ENCODE data around the gene PET100. TPM values are rescaled to one million over a fixed set of nuclear protein-coding genes. Genes with fewer than 3 reads are reported as not detected.

Gene PET100
- polyA plus RNA-seq, 1 donor from 2014 or later: 105 TPM

- Histone ChIP-seq H3K9me2 (ENCODE audit: insufficient read depth, low read length) (no peaks in the 10 kb centered on the region), H3K79me2 (replicated peaks; ENCODE audit: insufficient read depth, low read length) (no peaks in the 10 kb centered on the region), H3K4me3 (ENCODE audit: low read length) (no peak within 1 kb of the TSS), H3K27me3 (ENCODE audit: insufficient read depth, low read depth, low read length) (peaks cover 13% of the 10 kb centered on the region), H3F3A (ENCODE audit: insufficient read depth, low read length, poor library complexity, severe bottlenecking) (no peaks in the 10 kb centered on the region), H4K20me1 (ENCODE audit: insufficient read depth) (no peaks in the 10 kb centered on the region), H2AFZ (ENCODE audit: low read depth, low read length) (no peak within 1 kb of the TSS), H3K27ac (ENCODE audit: low read length) (no peak within 1 kb of the TSS), H3K9ac (ENCODE audit: low read length) (no peak within 1 kb of the TSS), H3K36me3 (ENCODE audit: insufficient read depth, low read length) (no peaks in the 10 kb centered on the region), H3K9me3 (ENCODE audit: low read length) (no peaks in the 10 kb centered on the region), H3K4me2 (ENCODE audit: low read length) (no peak within 1 kb of the TSS)
- TF ChIP-seq TAF1 (IDR thresholded peaks at IDR 0.05; ENCODE audit: low read depth): no peak
- TF ChIP-seq EZH2 (IDR thresholded peaks at IDR 0.05; ENCODE audit: borderline replicate concordance, insufficient read depth, low read length, poor library complexity, severe bottlenecking): no peak
- TF ChIP-seq MXI1 (conservative IDR thresholded peaks at IDR 0.05; ENCODE audit: poor library complexity, severe bottlenecking): no peak
- no peak for TF ChIP-seq EP300 (conservative IDR thresholded peaks at IDR 0.05; ENCODE audit: poor library complexity, severe bottlenecking)
These were observed 39.2 kb downstream of the PET100 start, which contains the start of gene RETN for GRCh38 chr19:7668842-7669241. Gene RETN (plus strand): TSS chr19:7669049. CDS start chr19:7669327, 278 bp downstream.

GRCh38 chr19:7669641-7670040, 40.0 kb downstream of the PET100 start:
- Histone ChIP-seq H4K20me1 (ENCODE audit: insufficient read depth) (no peaks in the 10 kb centered on the region), H3K9me3 (ENCODE audit: low read length) (no peaks in the 10 kb centered on the region), H3K4me3 (ENCODE audit: low read length) (no peak overlapping the region), H3F3A (ENCODE audit: insufficient read depth, low read length, poor library complexity, severe bottlenecking) (no peaks in the 10 kb centered on the region), H3K27me3 (ENCODE audit: insufficient read depth, low read depth, low read length) (peaks cover 13% of the 10 kb centered on the region), H3K9me2 (ENCODE audit: insufficient read depth, low read length) (no peaks in the 10 kb centered on the region), H2AFZ (ENCODE audit: low read depth, low read length) (no peak overlapping the region), H3K4me2 (ENCODE audit: low read length) (no peak overlapping the region), H3K27ac (ENCODE audit: low read length) (no peak overlapping the region), H3K36me3 (ENCODE audit: insufficient read depth, low read length) (no peaks in the 10 kb centered on the region), H3K79me2 (replicated peaks; ENCODE audit: insufficient read depth, low read length) (no peaks in the 10 kb centered on the region), H3K9ac (ENCODE audit: low read length) (no peak overlapping the region)
- no peak for TF ChIP-seq RAD21 (conservative IDR thresholded peaks at IDR 0.05)
- no peak for TF ChIP-seq EP300 (conservative IDR thresholded peaks at IDR 0.05; ENCODE audit: poor library complexity, severe bottlenecking)
- no peak for TF ChIP-seq SMC3 (conservative IDR thresholded peaks at IDR 0.05; ENCODE audit: poor library complexity)
- no peak for TF ChIP-seq REST (IDR thresholded peaks at IDR 0.05; ENCODE audit: borderline replicate concordance)
- no peak for TF ChIP-seq TAF1 (IDR thresholded peaks at IDR 0.05; ENCODE audit: low read depth)
- no peak for TF ChIP-seq EZH2 (IDR thresholded peaks at IDR 0.05; ENCODE audit: borderline replicate concordance, insufficient read depth, low read length, poor library complexity, severe bottlenecking)
- TF ChIP-seq CTCF (IDR thresholded peaks at IDR 0.05; ENCODE audit: poor library complexity, severe bottlenecking): no peak
- TF ChIP-seq MXI1 (conservative IDR thresholded peaks at IDR 0.05; ENCODE audit: poor library complexity, severe bottlenecking): no peak
- TF ChIP-seq POLR2AphosphoS5 (IDR thresholded peaks at IDR 0.05): no peak

Data from neural cell (in vitro differentiated cells).